ENCODE results near the gene KLHL26. TPM values are rescaled to one million over a fixed set of nuclear protein-coding genes. Genes with fewer than 3 reads are reported as not detected.

Gene KLHL26
- total and polyA plus RNA-seq, 2 of the 4 experiments (the other 2 are of a cell fraction) = 2.2 to 4.7 TPM

- 97% methylated on average over 6 of the region's 13 CpGs; no CpG with 5 or more reads in 1 of the 2 experiments for WGBS, 2 experiments (ENCODE audit: extremely low coverage in 2 of 2, insufficient read length in 1 of 2)
These were observed 18.5 kb downstream of the KLHL26 start for GRCh38 chr19:18655173-18655844.

More at GRCh38 chr19:18655173-18655844, 18.5 kb downstream of the KLHL26 start:
- dilution Hi-C loops (cut with HindIII; ENCODE audit: low sequenced_read_pairs, unreplicated experiment) = no loop called here
- Histone ChIP-seq H3K27ac (ENCODE audit: insufficient read depth, low read length) (no peak overlapping the region), H3K9me3 (ENCODE audit: control insufficient read depth, insufficient read depth, low read length) (no peaks in the 10 kb centered on the region), H3K18ac (ENCODE audit: low read depth, low read length) (no peak overlapping the region), H3K23ac (ENCODE audit: low read depth, low read length) (no peak overlapping the region), H2BK5ac (ENCODE audit: low read depth, low read length, poor library complexity, severe bottlenecking) (no peak overlapping the region), H2AFZ (replicated peaks; ENCODE audit: low read length, poor library complexity) (no peak overlapping the region), H3K14ac (replicated peaks; ENCODE audit: low read depth, low read length) (no peak overlapping the region), H3K9ac (ENCODE audit: low read depth, low read length) (no peak overlapping the region), H4K20me1 (ENCODE audit: insufficient read depth, low read length) (peaks cover 7% of the 10 kb centered on the region), H2BK15ac (ENCODE audit: low read depth, low read length) (no peak overlapping the region), H3K4me2 (ENCODE audit: low read depth, low read length) (no peak overlapping the region), H4K91ac (ENCODE audit: insufficient read depth, low read depth, low read length) (no peak overlapping the region), H3K79me1 (ENCODE audit: low read depth in 1 of 2, low read length in 2 of 2) (peaks cover 23 to 53% of the 10 kb centered on the region in 2 experiments), H4K5ac (ENCODE audit: low read depth, low read length) (no peak overlapping the region), H3K4me1 (ENCODE audit: control insufficient read depth, insufficient read depth, low read length) (peaks cover 41% of the 10 kb centered on the region), H3K4ac (ENCODE audit: low read depth, low read length) (no peak overlapping the region; the same call in 1 of the 2 replicates), H3K27me3 (ENCODE audit: control insufficient read depth, insufficient read depth, low read length) (no peaks in the 10 kb centered on the region), H3K56ac (ENCODE audit: extremely low read depth, insufficient read depth, low read length) (no peak overlapping the region), H3K36me3 (ENCODE audit: control insufficient read depth, insufficient read depth, low read length) (no peaks in the 10 kb centered on the region), H2AK9ac (replicated peaks; ENCODE audit: low read depth, low read length, poor library complexity) (peak overlapping the region; percentile 5), H2AK5ac (ENCODE audit: low read depth, low read length) (peak overlapping the region; percentile 70; the same call in 1 of the 2 replicates), H3K4me3 (ENCODE audit: insufficient read depth, low read depth, low read length) (no peak overlapping the region), H4K8ac (ENCODE audit: low read depth in 2 of 2, low read length in 2 of 2) (no peak overlapping the region), H2BK120ac (ENCODE audit: low read depth, low read length) (no peak overlapping the region), H2BK20ac (ENCODE audit: low read depth, low read length) (no peak overlapping the region), H3K9me1 (ENCODE audit: insufficient read depth, low read length) (peaks cover 28% of the 10 kb centered on the region)
- in situ Hi-C loops (cut with MboI; ENCODE audit: low sequenced_read_pairs) = no loop called here
- ChIA-PET POLR2A (ENCODE audit: unreplicated experiment) (interaction anchor here (0.6 kb wide), 1 partner anchor 25 kb away, joined by 3 read pairs; no protein-coding TSS in a partner anchor), CTCF (no interaction called here)
- ATAC-seq (ENCODE audit: low read depth) (no peak), DNase-seq (no peak)
- no peak for TF ChIP-seq CTCF (conservative IDR thresholded peaks at IDR 0.05; ENCODE audit: low read depth, low read length)
- no TSS peak for BruUV-seq (replicated peaks)
- intact Hi-C loops (cut with micrococcal nuclease) = no loop called here

Data from IMR-90 (cell line).